ENCODE results near the gene NUP210L. TPM values are rescaled to one million over a fixed set of nuclear protein-coding genes. Genes with fewer than 3 reads are reported as not detected.

NUP210L gene
- total RNA-seq, 1 donor from 2014 or later, result 0.18 TPM

- DNase-seq (ENCODE audit: low spot score), result no peak
Measured at GRCh38 chr1:153958961-153959260, 196.0 kb downstream of the NUP210L start.

GRCh38 chr1:153958111-153958960 lies 196.5 kb downstream of the NUP210L start, which contains the start of gene CRTC2:
TSS of gene CRTC2 (minus strand) at chr1:153958612. CDS start at chr1:153958497, 115 bp downstream.
- intact Hi-C loops (cut with DNase I), result no loop called here
- ATAC-seq (peak; percentile 94), DNase-seq (ENCODE audit: low spot score) (peak; percentile 99)

More at GRCh38 chr1:153958961-153959260, 196.0 kb downstream of the NUP210L start:
- intact Hi-C loops (cut with DNase I), result no loop called here
- ATAC-seq, result no peak

- ATAC-seq (no peak), DNase-seq (ENCODE audit: low spot score) (no peak)
- intact Hi-C loops (cut with DNase I), result no loop called here
Measured at GRCh38 chr1:153957744-153958110, 197.1 kb downstream of the NUP210L start.

DNA sequence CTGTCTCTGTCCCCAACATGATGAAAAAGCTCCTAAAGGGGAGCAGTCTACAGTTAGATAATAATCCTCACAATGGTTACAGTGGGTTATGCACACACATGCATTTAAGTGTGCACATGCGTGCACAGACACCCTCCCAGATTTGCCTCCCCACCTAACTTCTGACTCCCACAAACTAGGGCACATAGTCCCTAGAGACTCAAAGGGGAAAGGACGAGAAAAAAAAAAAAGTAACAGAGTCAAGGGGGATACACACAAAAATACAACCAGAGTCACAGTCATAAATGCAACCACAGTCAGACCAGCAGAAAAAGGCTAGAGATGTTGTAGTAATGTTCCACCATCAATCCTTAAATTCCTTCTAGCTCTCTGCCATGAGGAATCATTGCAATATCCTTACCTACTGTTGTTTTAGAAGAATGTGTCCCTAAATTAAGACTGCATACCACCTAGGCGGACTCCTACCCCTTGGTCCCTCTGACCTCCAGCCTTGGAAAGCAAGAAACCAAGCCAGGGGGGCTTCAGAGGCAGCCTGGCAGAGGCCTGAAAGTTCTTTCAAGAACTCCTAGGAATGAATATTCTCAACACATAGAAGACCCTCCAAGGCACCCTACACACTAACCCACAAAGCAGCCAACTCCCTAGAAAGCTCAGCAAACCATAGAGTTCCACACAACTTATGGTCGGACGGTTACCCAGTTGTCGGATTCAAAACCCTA lies 197.7 kb downstream of the NUP210L start:
- intact Hi-C loops (cut with DNase I), result no loop called here
- DNase-seq (ENCODE audit: low spot score), result no peak

GRCh38 chr1:153954826-153955225 lies 200.0 kb downstream of the NUP210L start:
- DNase-seq (ENCODE audit: low spot score) (no peak), ATAC-seq (no peak)
- intact Hi-C loops (cut with DNase I), result no loop called here

More for the DNA sequence above, 197.7 kb downstream of the NUP210L start:
- ATAC-seq, result no peak

DNA sequence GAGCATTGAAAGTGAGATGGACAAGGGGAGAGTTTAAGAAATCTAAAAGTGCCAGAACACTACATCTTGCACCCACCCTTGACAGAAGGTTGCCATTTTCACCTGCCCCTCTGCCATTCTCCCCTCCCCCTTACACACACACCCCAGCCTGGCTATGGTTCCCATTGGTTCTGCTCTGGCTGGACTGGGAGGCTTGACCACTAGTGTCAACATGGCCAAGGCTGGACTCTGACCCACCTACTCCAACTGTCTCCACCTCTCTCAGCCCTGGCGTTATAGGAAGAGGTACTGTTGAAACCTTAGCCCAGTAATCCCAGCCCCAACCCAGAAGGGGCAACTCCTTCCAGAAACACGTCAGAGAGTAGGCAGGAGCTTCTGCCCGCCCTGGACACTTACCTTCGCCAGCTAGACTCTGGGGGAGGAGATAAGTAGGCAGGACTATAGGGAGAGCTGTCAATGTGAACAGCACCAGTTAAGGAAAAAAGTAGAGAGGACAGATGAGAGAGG lies 201.0 kb downstream of the NUP210L start:
- intact Hi-C loops (cut with DNase I), result no loop called here
- DNase-seq (ENCODE audit: low spot score), result no peak
- ATAC-seq, result no peak

- intact Hi-C loops (cut with DNase I), result no loop called here
- DNase-seq (ENCODE audit: low spot score) (no peak), ATAC-seq (no peak)
Measured at GRCh38 chr1:153951801-153952200, 203.1 kb downstream of the NUP210L start.

DNA sequence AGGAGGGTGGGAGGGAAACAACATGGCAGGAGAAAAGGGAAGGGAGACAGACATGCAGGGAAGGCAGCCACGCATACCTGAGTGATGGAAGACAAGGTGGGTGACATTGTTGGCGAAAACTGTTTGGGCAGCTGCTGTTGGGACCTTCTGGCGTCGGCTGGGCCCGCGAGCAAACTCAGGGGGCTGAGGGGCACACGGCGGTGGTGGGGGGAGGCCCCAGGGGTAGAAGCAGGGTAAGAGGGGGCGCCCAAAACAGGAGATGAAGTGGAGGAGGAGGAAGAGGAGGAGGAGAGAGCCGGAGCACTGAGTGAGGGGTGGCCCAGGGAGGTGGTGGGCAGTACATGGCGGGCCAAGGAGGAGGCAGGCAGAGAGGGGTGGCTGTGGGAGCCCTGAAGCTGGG lies 203.7 kb downstream of the NUP210L start:
- no peak for DNase-seq (ENCODE audit: low spot score)
- intact Hi-C loops (cut with DNase I), result no loop called here

DNA sequence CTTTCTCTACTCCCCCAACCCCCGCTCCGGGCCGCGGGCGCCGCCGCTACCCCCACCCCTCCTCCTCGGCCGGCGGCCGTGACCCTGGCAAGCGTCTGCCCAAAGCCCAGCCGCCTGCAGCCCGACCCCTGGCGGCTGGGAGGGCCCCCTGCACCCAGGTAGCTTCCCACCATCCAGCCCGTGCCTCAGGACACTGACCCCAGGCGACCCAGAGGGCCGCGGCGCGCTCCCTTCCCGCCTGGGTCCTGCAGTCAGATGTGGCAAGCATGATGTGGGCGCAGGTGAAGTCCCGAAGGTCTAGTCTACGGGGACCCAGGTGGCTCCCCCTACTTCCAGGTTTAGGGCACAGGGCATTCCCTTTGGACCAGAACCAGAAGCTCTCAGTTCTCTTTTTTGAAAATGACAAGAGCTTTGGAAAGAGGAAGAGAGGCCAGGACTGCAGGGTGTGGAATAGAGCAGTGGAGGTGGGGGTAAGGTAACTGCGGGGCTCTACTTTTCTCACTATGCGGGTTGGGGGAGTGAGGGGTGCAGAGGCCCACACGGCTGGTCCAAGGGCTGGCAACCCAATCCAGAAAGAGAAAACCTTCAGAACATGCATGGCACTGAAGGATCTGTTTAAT lies 208.1 kb downstream of the NUP210L start, which contains the start of gene DENND4B:
Gene DENND4B (minus strand): TSS at position 97 of the 620 bp plus-strand sequence. CDS start 2,344 bp downstream, outside the sequence.
- peak; percentile 89 for DNase-seq (ENCODE audit: low spot score)
- intact Hi-C loops (cut with DNase I), result loop anchor here (10.0 kb wide), 1 partner anchor 132 kb away; no protein-coding TSS in a partner anchor
- peak; percentile 84 for ATAC-seq

More for the DNA sequence above, 203.7 kb downstream of the NUP210L start:
- no peak for ATAC-seq

DNA sequence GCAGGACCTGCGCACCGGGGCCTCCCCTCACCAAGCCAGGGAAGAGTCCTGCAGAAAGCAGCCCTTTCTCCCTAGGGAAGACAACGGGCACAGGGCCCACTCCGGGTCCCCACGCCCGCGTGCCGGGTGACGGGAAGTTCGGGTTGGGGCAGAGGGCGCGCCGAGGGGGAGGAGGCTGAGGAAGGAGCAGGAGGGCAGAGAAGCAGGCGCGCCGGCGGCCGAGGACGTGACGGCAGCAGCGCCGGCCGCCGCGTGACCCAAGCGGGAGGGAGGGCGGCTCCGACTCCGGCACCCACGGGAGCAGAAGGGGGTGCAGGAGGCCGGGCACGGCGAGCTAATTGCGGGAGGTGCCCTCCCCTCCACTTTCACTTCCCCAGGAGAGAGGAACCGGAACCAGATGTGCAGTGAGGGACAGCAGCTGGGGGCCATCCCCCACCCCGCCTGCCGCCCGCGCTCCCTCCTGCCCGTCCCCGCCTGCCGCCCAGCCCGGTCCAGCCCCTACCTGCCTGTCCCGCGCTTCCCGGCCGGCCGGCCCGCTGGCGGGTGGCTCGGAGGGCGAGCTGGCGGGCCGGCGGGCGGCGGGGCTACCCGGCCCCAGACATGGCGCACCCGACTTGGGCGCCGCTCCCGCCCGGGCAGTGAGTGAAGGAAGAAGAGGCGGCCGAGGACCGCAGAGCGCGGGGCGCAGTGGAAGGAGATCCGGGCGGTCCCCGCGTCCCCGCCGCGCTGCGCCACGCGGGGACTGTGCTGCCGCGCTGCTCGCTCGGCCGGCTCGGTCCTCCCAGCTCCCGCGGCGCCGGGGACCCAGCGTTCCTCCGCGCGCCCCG lies 208.9 kb downstream of the NUP210L start:
- intact Hi-C loops (cut with DNase I), result loop anchor here (10.0 kb wide), 1 partner anchor 131 kb away; no protein-coding TSS in a partner anchor
- DNase-seq (ENCODE audit: low spot score), result peak; percentile 93
- ATAC-seq, result peak; percentile 92

GRCh38 chr1:153945131-153945794 lies 209.6 kb downstream of the NUP210L start:
- intact Hi-C loops (cut with DNase I), result loop anchor here (10.0 kb wide), 1 partner anchor 130 kb away; no protein-coding TSS in a partner anchor
- ATAC-seq, result peak; percentile 58
- DNase-seq (ENCODE audit: low spot score), result peak; percentile 70

DNA sequence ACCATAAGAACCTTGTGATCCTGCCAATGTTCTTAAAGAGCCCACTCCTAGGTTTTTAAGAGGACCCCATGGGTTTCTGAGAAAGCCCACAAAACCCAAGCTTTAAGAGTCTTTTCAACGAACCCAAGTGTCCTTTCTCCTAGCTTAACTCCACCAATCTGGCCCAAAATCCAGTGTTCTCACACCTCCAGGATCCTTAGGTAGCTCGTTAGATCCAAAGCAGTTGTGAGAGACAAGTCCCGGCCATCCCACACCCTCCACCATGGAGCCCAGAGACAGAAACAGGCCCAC lies 210.1 kb downstream of the NUP210L start:
- intact Hi-C loops (cut with DNase I), result loop anchor here (10.0 kb wide), 1 partner anchor 130 kb away; no protein-coding TSS in a partner anchor
- no peak for ATAC-seq
- no peak for DNase-seq (ENCODE audit: low spot score)

DNA sequence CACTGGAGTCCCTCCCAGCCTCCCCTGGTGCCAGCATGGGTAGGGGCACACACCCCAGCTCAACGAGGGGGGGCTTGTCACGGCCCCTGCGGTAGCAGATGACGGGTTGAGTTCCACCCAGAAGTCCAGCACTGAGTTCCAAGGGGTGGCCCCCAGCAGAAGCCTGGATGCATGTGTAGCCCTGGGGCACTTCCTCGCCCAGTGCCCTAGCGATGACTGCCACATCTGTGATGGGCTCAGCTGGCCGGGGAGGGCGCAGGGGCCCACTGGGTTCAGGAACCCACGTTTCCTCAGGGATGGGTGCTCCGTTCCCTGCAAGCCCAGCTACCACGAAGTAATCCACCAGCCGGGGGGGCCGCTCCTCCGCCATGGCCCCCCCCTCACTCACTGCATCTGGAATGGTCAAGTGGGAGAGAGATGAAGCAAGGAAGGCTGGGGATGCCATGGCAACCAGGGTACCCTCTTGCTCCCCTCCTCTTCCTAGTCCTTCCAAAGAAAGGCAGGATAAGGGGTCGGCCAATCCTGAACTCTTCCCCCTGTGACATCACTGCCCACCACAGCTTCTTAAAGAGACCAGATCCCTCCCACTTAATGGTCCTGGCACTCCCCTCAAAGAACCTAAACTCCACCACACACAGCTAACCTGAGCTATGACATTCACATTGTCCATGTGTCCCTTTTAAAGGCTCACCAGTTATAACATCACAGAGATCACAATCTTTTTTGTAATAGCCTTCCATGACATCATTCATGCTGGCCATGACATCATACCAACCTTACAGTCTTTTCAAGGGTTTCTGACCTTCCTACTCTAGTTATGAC lies 210.7 kb downstream of the NUP210L start:
- ATAC-seq, result no peak
- no peak for DNase-seq (ENCODE audit: low spot score)
- intact Hi-C loops (cut with DNase I), result loop anchor here (10.0 kb wide), 1 partner anchor 129 kb away; no protein-coding TSS in a partner anchor

DNA sequence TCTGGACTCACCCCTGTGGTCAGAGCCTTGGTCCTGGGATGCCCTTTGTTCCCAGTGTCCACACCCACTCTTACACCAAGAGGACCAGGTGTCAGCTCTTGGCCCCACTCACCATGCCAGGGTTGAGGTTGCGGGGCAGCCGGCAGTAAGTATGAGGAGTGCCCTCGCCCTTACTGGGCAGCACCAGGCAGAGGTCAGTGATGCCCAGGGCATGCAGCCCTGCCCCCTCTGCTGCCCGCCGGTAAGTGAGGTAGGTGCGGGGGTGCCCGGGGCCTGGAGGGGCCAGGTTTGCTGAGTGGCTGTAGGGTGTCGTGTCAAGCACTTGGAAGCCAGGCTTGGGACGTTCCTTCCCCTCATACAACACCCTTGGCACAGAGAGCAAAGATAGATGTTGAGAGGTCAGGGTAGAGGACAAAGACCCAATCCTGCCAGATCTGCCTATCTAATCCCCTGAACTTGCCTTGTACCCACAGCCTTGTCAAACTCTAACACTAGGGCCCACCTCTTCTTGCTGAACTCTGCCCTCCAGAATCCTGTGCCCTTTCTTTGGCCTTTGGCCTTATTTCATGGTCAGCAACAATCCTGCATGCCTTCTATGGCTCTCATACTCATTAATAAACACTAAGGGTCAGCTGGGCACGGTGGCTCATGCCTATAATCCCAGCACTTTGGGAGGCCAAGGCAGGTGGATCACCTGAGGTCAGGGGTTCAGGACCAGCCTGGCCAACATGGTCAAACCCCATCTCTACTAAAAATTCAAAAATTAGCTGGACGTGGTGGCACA lies 211.9 kb downstream of the NUP210L start:
- intact Hi-C loops (cut with DNase I), result loop anchor here (10.0 kb wide), 1 partner anchor 128 kb away; no protein-coding TSS in a partner anchor
- no peak for ATAC-seq
- DNase-seq (ENCODE audit: low spot score), result no peak

All from sciatic nerve (tissue), 2 donors.